ENCODE results near the gene NAA20.

Gene NAA20

GRCh38 chr20:20020908-20021307 lies 3.7 kb downstream of the NAA20 start:
- DNase-seq, result no peak

GRCh38 chr20:20021835-20022234 lies 4.7 kb downstream of the NAA20 start:
- no peak for DNase-seq

- no peak for DNase-seq
These were observed 5.3 kb downstream of the NAA20 start for GRCh38 chr20:20022498-20022897.

GRCh38 chr20:20023395-20023794 lies 6.2 kb downstream of the NAA20 start:
- no peak for DNase-seq

GRCh38 chr20:20024942-20025341 lies 7.8 kb downstream of the NAA20 start:
- DNase-seq, result no peak

- no peak for DNase-seq
These were observed 10.1 kb downstream of the NAA20 start for GRCh38 chr20:20027284-20027683.

- DNase-seq, result no peak
These were observed 14.6 kb downstream of the NAA20 start for GRCh38 chr20:20031790-20032189.

GRCh38 chr20:20034486-20034885 lies 17.3 kb downstream of the NAA20 start:
- no peak for DNase-seq

GRCh38 chr20:20036756-20037155 lies 19.6 kb downstream of the NAA20 start:
- DNase-seq, result no peak

GRCh38 chr20:20037960-20038359 lies 20.8 kb downstream of the NAA20 start:
- no peak for DNase-seq

GRCh38 chr20:20038586-20038985 lies 21.4 kb downstream of the NAA20 start:
- DNase-seq, result no peak

- DNase-seq, result no peak
These were observed 22.7 kb downstream of the NAA20 start for GRCh38 chr20:20039752-20040387.

GRCh38 chr20:20051767-20052073 lies 34.6 kb downstream of the NAA20 start:
- DNase-seq, result no peak

GRCh38 chr20:20052074-20052970 lies 35.2 kb downstream of the NAA20 start, which contains the start of the genes CFAP61 and CRNKL1:
TSS of gene CFAP61 (plus strand) at chr20:20052532. CDS start at chr20:20056654, 4,122 bp downstream.
TSS of gene CRNKL1 (minus strand) at chr20:20052466. CDS start at chr20:20052342, 124 bp downstream.
- DNase-seq, result peak; percentile 93

GRCh38 chr20:20060234-20060998 lies 43.3 kb downstream of the NAA20 start:
- DNase-seq, result no peak

GRCh38 chr20:20063941-20064702 lies 47.0 kb downstream of the NAA20 start:
- DNase-seq, result no peak

- no peak for DNase-seq
These were observed 48.2 kb downstream of the NAA20 start for GRCh38 chr20:20065361-20065760.

GRCh38 chr20:20070871-20071726 lies 53.9 kb downstream of the NAA20 start:
- no peak for DNase-seq

GRCh38 chr20:20073801-20074371 lies 56.7 kb downstream of the NAA20 start:
- DNase-seq, result no peak

GRCh38 chr20:20075032-20075431 lies 57.9 kb downstream of the NAA20 start:
- no peak for DNase-seq
